Hindlimb muscle (tissue), 1 donor: ENCODE measurements around the gene BACE1. TPM values are rescaled to one million over a fixed set of nuclear protein-coding genes. Genes with fewer than 3 reads are reported as not detected.

ENCODE experiments used
- DNase-seq: peaks from one replicate; pipeline ENCODE4 v3.0.0-alpha.2; 2013
- polyA plus RNA-seq: library from polyadenylated mRNA; unstranded; fragments of 120-200 nt; gene quantifications from one replicate; pipeline ENCODE4 v1.2.1, GENCODE V29; 2013; ENCODE audit not compliant: insufficient read length

BACE1 gene
- polyA plus RNA-seq, 1 donor, result 34.0 TPM

GRCh38 chr11:117305145-117305544, 10.9 kb downstream of the BACE1 start:
- DNase-seq, result no peak

GRCh38 chr11:117303646-117304315, 12.3 kb downstream of the BACE1 start:
- DNase-seq, result no peak

GRCh38 chr11:117303101-117303500, 13.0 kb downstream of the BACE1 start:
- DNase-seq, result no peak

GRCh38 chr11:117302228-117302627, 13.8 kb downstream of the BACE1 start:
- no peak for DNase-seq

- no peak for DNase-seq
These were observed 15.3 kb downstream of the BACE1 start for GRCh38 chr11:117300773-117301172.

- no peak for DNase-seq
These were observed 15.8 kb downstream of the BACE1 start for GRCh38 chr11:117300283-117300663.

GRCh38 chr11:117299351-117300282, 16.4 kb downstream of the BACE1 start:
- DNase-seq, result no peak

- DNase-seq, result no peak
These were observed 17.9 kb downstream of the BACE1 start for GRCh38 chr11:117298195-117298594.

GRCh38 chr11:117296881-117297280, 19.2 kb downstream of the BACE1 start:
- no peak for DNase-seq

GRCh38 chr11:117295438-117296137, 20.5 kb downstream of the BACE1 start:
- DNase-seq, result no peak

GRCh38 chr11:117292616-117293015, 23.4 kb downstream of the BACE1 start:
- DNase-seq, result no peak

- no peak for DNase-seq
These were observed 25.2 kb downstream of the BACE1 start, which contains the start of gene BACE1-AS for GRCh38 chr11:117290809-117291396. Gene BACE1-AS (plus strand): TSS chr11:117291346.

- DNase-seq, result no peak
These were observed 26.3 kb downstream of the BACE1 start for GRCh38 chr11:117289795-117290194.

GRCh38 chr11:117287668-117288067, 28.4 kb downstream of the BACE1 start:
- no peak for DNase-seq

GRCh38 chr11:117286588-117286987, 29.5 kb downstream of the BACE1 start:
- DNase-seq, result no peak

- DNase-seq, result no peak
These were observed 32.0 kb downstream of the BACE1 start for GRCh38 chr11:117284053-117284452.

- no peak for DNase-seq
These were observed 33.1 kb downstream of the BACE1 start for GRCh38 chr11:117282956-117283355.

- no peak for DNase-seq
These were observed 34.2 kb downstream of the BACE1 start for GRCh38 chr11:117281869-117282268.

- no peak for DNase-seq
These were observed 34.9 kb downstream of the BACE1 start for GRCh38 chr11:117281159-117281558.

- DNase-seq, result no peak
These were observed 36.2 kb downstream of the BACE1 start for GRCh38 chr11:117279711-117280376.

- DNase-seq, result no peak
These were observed 37.7 kb downstream of the BACE1 start for GRCh38 chr11:117278347-117278746.
